Spleen (tissue), 7 donors: Measurements from ENCODE around the gene CBLC.

ENCODE experiments used
- CTCF ChIP-seq, 11 experiments: fragments of 200-600 bp in 7 of 11; fragments of 450-650 bp in 4 of 11; sonication (generic) in 4 of 11; IDR thresholded peaks in 8 of 11; conservative IDR thresholded peaks in 3 of 11; 1 replicate in 7 of 11; 2 replicates in 4 of 11; pipeline versions ENCODE4 v1.4.0 to v1.8.0; 2016 to 2021; ENCODE audit warnings: antibody characterized with exemption in 11 of 11, inconsistent platforms in 4 of 11, mild to moderate bottlenecking in 1 of 11
- POLR2A ChIP-seq, 3 donors: fragments of 450-650 bp; IDR thresholded peaks; one replicate each; pipeline ENCODE4 v1.5.1; 2017; ENCODE audit warnings: antibody characterized with exemption in 3 of 3, mild to moderate bottlenecking in 1 of 3
- POLR2AphosphoS5 ChIP-seq, 3 donors: sonication (generic); formaldehyde crosslinking; IDR thresholded peaks; one replicate each; pipeline ENCODE4 v1.5.1; 2017; ENCODE audit warnings: antibody characterized with exemption in 3 of 3
- donor health status: DM: no; HTN: no; CAD: no; lungs with moderate emphysema.
- donor health status: DM: no; HTN: no; CAD: no.
- donor health status: DM: no; HTN: no; CAD: no.

- TF ChIP-seq POLR2A (IDR thresholded peaks at IDR 0.05) (no peak), CTCF (IDR thresholded peaks at IDR 0.05 in 8 of 11, conservative IDR thresholded peaks at IDR 0.05 in 3 of 11) (no peak), POLR2AphosphoS5 (IDR thresholded peaks at IDR 0.05) (no peak)
Measured at GRCh38 chr19:44806291-44806690, 28.6 kb downstream of the CBLC start.
